Activated naive CD8-positive, alpha-beta T cell treated with anti-CD3 and anti-CD28 coated beads, Interleukin-2, amount 50 U/mL, for 24 hours (primary cell): ENCODE data around the gene MYRFL.

Source experiments
- ATAC-seq: fragments of 150-1000 bp; cut with Tn5 transposase; one replicate; pipeline ENCODE4 v1.10.0; 2021
- DNase-seq: peaks from one replicate; pipeline ENCODE4 v3.0.0; 2021
- H3K27ac Mint-ChIP-seq: one replicate; pipeline ENCODE4 v1.8.0; 2021; ENCODE audit warnings: mild to moderate bottlenecking, mixed read lengths
- H3K27me3 Mint-ChIP-seq: one replicate; pipeline ENCODE4 v1.8.0; 2021; ENCODE audit warnings: mixed read lengths
- H3K36me3 Mint-ChIP-seq: one replicate; pipeline ENCODE4 v1.8.0; 2021; ENCODE audit warnings: low read depth, mixed read lengths
- H3K4me1 Mint-ChIP-seq: one replicate; pipeline ENCODE4 v1.8.0; 2021; ENCODE audit warnings: mixed read lengths
- H3K4me3 Mint-ChIP-seq: one replicate; pipeline ENCODE4 v1.8.0; 2021; ENCODE audit warnings: mild to moderate bottlenecking, moderate library complexity, mixed read lengths
- H3K9me3 Mint-ChIP-seq: one replicate; pipeline ENCODE4 v1.8.0; 2021; ENCODE audit warnings: mixed read lengths

MYRFL gene

DNA sequence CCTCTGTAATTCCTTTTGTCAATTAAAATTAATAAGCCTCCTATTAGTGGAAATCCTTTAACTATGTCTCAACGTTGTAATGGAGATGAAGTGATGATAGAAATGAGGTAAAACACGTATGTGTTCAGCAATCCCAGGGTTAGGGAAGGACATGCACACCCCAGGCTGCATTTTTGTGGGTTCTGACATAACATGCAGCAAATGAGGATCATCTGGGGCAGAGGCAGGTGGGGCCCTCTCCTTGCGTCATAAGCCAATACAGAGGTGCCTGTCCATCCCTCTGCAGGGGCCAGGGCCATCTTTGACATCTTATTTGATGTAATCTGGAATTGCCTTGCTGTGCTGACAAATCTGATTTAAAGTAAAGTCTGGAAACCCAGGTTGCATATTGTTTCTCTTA is 73.2 kb downstream of the MYRFL start:
- Mint-ChIP-seq H3K9me3 (no peaks in the 10 kb centered on the region), H3K36me3 (no peaks in the 10 kb centered on the region), H3K27me3 (no peaks in the 10 kb centered on the region), H3K4me1 (peaks cover 2% of the 10 kb centered on the region), H3K27ac (no peak overlapping the region), H3K4me3 (no peak overlapping the region)
- no peak for ATAC-seq
- no peak for DNase-seq

DNA sequence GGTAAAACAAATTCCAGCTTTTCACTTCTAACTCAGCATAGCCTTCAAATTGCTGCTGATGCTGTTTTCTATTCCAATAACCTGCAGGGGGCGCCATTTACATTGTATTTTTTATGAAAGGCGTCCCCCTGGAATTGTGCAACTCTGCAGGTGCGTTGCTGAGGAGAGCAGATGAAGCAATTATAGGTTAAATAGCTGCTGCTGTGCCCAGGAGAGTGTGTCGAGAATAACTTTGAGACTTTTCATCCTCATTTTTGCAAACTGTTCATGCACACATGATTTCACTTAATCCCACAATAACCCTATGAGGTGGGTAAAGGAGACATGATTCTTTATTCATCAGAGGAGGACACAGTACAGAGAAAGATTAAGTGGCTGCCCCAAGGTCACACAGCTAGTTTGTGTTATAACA is 75.7 kb downstream of the MYRFL start:
- Mint-ChIP-seq H3K27me3 (no peaks in the 10 kb centered on the region), H3K4me3 (no peak overlapping the region), H3K36me3 (no peaks in the 10 kb centered on the region), H3K4me1 (no peaks in the 10 kb centered on the region), H3K9me3 (no peaks in the 10 kb centered on the region), H3K27ac (no peak overlapping the region)
- DNase-seq: peak; percentile 67
- ATAC-seq: no peak

DNA sequence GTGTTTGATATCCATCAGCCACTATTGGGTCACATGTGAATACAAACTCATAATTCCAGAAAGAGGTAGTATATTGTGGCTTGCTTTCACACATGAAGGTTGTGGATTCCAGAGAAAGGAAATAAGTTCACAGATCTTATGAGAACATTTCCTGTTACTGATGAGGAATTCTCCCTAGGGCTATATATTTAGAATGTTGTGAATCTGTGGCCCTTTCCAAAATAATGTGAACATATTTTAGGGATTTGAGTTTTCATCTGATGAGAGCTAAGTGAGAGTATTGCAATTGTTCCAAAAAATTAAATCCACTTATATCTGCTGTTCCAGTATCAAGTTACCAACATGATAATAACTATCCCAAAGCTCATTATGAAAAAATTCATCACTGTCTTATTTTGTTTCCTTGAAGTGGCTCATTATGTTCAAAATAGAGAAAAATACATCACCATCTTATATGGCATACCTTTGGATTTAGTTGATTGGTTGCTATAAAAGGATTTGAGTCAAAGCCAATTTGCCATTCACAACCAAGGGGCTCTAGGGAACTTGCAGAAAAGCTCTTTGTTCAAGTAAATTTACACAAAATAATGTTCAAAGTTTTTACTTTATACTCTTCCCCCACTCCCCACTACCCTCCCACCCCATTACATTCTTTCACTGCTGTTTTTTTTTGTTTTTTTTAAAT is 76.3 kb downstream of the MYRFL start:
- Mint-ChIP-seq H3K27me3 (no peaks in the 10 kb centered on the region), H3K4me3 (no peak overlapping the region), H3K9me3 (no peaks in the 10 kb centered on the region), H3K36me3 (no peaks in the 10 kb centered on the region), H3K4me1 (no peaks in the 10 kb centered on the region), H3K27ac (no peak overlapping the region)
- ATAC-seq (no peak), DNase-seq (no peak)

DNA sequence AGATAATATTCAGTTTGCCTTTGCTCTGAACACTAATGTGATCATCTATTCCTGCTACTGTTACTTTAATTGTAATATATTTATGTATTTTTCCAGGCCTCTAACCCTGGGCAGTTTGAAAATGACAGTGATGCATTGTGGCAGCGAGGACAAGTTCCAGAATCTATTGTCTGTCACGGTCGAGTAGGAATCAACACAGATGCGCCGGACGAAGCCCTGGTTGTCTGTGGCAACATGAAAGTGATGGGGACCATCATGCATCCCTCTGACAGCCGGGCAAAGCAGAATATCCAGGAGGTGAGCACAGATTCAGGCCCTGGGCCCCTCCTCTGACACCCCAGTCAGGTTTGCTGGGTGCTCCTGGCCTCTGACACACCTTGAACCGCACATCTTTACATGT is 78.5 kb downstream of the MYRFL start:
- Mint-ChIP-seq H3K4me3 (no peak overlapping the region), H3K36me3 (no peaks in the 10 kb centered on the region), H3K27ac (no peak overlapping the region), H3K4me1 (no peaks in the 10 kb centered on the region), H3K27me3 (no peaks in the 10 kb centered on the region), H3K9me3 (no peaks in the 10 kb centered on the region)
- ATAC-seq: no peak
- DNase-seq: no peak

DNA sequence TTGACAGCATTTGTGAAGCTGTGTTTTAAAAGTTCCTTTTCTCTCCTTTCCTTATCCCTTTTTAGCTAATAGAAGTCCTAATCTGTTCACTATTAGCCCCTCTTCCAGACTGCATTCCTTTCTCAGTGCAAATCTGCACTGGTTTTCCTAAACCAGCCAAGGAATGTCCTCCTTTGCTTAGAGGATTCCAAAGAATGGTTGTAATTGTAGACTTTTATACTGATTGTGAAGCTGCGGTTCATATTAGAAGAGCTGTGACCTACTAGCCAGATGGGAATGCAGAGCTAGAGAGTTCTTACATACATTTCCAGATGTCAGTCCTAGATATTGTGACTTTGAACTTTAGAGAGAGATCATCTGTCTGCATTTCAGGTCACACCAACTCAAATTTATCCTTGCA is 79.8 kb downstream of the MYRFL start:
- Mint-ChIP-seq H3K9me3 (no peaks in the 10 kb centered on the region), H3K4me3 (no peak overlapping the region), H3K36me3 (no peaks in the 10 kb centered on the region), H3K4me1 (no peaks in the 10 kb centered on the region), H3K27ac (no peak overlapping the region), H3K27me3 (no peaks in the 10 kb centered on the region)
- no peak for ATAC-seq
- DNase-seq: no peak

DNA sequence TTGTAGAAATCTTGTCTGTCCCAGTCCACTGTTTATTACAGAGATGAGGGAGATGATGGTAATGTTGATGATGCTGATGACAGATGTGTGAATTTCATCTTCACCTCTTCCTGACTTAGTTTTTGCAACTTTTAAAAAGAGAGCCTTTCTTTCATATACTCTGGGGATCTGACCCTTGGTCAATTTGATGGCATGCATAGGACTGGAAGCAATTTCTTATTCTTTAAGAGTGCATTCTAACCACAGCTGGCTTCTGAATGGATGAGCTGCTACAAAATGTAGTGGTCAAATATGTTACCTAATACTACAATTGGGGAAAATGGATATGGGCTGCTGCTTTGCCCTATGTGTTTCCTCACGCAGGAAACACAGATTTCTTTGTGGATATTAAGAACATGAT is 80.8 kb downstream of the MYRFL start:
- H3K4me1 Mint-ChIP-seq: no peaks in the 10 kb centered on the region
- H3K27ac Mint-ChIP-seq: no peak overlapping the region
- ATAC-seq: no peak

DNA sequence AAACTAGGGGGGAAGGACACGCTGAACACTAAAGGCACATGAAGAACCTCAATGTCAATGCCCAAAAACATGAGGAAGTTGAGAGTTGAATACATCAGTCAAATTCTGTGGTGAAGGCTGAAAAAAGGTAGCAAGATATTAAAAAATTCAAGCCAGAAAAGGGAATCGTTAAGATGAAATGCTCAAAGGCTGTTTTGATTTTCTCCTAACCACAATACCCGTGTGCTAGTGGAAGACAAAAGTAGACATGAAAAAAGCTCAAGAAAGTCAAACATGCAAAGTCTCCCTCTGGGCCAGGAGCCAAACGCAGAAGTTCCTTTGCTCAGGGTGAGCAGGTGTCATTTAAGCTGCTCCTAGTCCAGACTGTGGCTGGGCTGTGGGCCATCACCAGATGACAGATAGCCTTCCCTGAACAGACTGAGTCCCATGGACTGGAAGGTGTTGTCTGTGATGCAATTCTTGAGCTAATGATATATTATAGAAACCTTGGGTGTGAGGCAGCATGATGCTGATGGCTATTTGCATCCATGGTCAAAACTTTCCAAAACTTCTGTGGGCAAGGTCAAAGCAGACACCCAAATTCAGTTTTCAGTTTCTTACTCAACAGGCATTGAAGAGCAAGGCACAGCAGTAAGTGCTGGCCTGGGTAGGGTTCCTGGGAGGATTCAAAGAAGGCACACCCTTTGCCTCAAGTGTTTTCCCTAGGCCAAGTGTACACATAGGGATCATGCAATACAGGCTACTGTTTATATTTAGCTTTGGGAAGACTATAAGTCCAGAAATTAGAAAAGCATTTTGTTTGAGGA is 81.6 kb downstream of the MYRFL start:
- no peaks in the 10 kb centered on the region for H3K36me3 Mint-ChIP-seq
- DNase-seq (no peak), ATAC-seq (no peak)
- no peak overlapping the region for H3K27ac Mint-ChIP-seq
- no peaks in the 10 kb centered on the region for H3K27me3 Mint-ChIP-seq
- H3K4me1 Mint-ChIP-seq: no peaks in the 10 kb centered on the region
- H3K9me3 Mint-ChIP-seq: no peaks in the 10 kb centered on the region
- H3K4me3 Mint-ChIP-seq: no peak overlapping the region

More for the DNA sequence above, 80.8 kb downstream of the MYRFL start:
- Mint-ChIP-seq H3K36me3 (no peaks in the 10 kb centered on the region), H3K9me3 (no peaks in the 10 kb centered on the region), H3K4me3 (no peak overlapping the region), H3K27me3 (no peaks in the 10 kb centered on the region)
- DNase-seq: no peak

DNA sequence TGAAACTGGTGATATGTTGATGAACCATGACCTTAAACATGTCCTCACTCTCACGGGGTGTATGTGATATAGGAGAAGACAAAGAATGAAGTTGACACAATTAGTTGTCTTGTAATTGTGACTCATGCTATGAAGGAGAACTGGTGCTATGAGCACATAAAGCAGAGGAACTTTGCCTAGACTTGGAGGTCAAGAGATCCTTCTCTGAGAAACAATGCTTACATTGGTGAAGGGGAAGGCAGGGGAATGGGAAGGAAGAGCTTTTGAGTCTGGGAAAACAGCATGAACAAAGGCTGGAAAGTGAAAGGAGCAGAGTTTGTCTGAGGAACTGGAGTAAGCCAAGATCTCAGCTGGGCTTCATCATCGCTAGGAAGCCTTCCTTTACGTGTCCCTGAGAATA is 83.2 kb downstream of the MYRFL start:
- Mint-ChIP-seq H3K4me3 (no peak overlapping the region), H3K4me1 (no peaks in the 10 kb centered on the region), H3K36me3 (no peaks in the 10 kb centered on the region), H3K27ac (no peak overlapping the region), H3K27me3 (no peaks in the 10 kb centered on the region), H3K9me3 (no peaks in the 10 kb centered on the region)
- no peak for ATAC-seq
- no peak for DNase-seq

DNA sequence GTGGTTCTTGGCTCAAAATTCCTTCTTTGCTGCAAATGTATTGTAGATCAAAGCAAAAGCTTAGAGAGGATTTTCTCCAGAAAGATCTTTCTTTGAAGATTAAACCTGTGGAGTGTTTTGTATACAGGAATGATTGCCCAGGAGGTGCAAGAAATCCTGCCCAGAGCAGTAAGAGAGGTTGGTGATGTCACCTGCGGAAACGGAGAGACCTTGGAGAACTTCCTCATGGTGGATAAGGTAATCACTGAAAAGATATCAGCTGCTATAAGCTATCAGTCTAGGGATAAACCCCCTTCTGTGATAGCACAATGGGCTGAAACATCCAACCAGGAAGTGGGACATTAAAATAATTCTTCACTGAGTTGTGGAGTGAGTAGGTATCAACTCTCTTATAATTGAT is 85.7 kb downstream of the MYRFL start:
- DNase-seq (no peak), ATAC-seq (no peak)
- H3K27ac Mint-ChIP-seq: no peak overlapping the region
- H3K27me3 Mint-ChIP-seq: no peaks in the 10 kb centered on the region
- no peaks in the 10 kb centered on the region for H3K9me3 Mint-ChIP-seq
- H3K4me1 Mint-ChIP-seq: peaks cover 3% of the 10 kb centered on the region
- no peak overlapping the region for H3K4me3 Mint-ChIP-seq
- no peaks in the 10 kb centered on the region for H3K36me3 Mint-ChIP-seq

DNA sequence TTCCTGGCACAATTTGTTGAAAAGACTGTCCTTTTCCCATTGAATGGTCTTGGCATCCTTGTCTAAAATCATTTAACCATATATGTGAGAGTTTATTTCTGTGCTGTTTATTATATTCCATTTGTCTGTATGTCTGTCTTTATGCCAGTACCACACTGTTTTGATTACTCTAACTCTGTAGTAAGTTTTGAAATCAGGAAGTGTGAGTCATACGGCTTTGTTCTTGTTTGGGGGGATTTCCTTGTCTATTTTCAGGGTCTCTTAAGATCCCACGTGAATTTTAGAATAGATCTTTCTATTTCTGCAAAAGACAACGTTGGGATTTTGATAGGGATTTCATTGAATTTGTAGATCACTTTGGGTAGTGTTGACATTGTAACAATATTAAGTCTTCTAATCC is 88.5 kb downstream of the MYRFL start:
- DNase-seq: no peak
- Mint-ChIP-seq H3K27ac (no peak overlapping the region), H3K4me1 (peaks cover 3% of the 10 kb centered on the region), H3K27me3 (no peaks in the 10 kb centered on the region), H3K4me3 (no peak overlapping the region), H3K9me3 (no peaks in the 10 kb centered on the region), H3K36me3 (no peaks in the 10 kb centered on the region)
- no peak for ATAC-seq

DNA sequence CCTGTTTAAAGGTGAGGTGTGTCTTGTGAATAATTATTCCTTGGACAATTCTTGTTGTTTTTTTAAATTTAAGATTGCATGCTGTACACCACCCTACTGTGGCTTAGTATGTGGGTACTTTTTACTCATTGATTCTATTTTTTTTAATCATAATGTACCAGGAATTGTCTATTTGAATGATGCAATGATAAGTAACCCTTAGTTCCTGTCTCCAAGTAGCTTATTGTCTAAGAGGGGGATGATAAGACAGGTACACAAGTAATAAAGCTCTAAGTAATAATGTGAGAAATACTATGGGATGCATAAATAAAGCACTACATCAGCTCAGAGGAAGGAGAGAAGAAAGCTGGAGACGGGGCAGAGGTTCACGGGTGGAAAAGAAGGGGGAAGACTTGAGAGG is 90.9 kb downstream of the MYRFL start:
- Mint-ChIP-seq H3K9me3 (no peaks in the 10 kb centered on the region), H3K27ac (no peak overlapping the region), H3K4me3 (no peak overlapping the region), H3K36me3 (no peaks in the 10 kb centered on the region), H3K27me3 (no peaks in the 10 kb centered on the region), H3K4me1 (peaks cover 3% of the 10 kb centered on the region)
- ATAC-seq: no peak
- DNase-seq: no peak

DNA sequence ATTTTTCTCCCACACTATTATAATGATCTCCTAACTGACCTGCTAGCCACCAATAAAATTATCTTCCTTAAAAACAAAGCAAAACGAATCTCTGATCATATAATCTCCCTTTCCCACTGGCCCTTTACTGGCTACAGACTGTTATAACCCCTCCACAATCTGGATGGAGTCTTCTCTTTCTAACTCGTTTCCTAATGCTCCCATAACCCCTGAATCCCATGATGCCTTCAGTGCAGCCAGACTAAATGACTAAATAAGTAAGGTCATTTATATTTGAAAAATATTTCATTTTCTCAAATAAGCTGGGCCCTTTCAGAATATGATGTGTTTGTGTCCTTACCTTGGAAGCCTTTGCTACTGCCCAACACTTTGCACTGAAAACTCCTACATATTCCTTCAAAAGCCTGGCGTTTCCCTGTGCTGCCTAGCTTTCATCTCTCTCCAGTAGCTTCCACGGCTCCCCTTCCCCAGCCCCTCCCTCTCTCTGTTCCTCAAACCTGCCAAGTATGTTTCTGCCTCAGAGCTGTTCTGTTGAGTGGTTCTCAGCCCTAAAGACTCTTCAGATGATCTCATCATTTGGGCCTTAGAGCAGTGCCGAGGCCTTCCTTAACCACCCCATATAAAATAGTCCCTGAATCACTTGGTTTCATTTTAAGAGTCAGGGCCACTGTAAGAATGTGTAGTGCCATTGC is 91.7 kb downstream of the MYRFL start:
- Mint-ChIP-seq H3K27ac (no peak overlapping the region), H3K27me3 (no peaks in the 10 kb centered on the region), H3K4me3 (no peak overlapping the region), H3K9me3 (no peaks in the 10 kb centered on the region), H3K36me3 (no peaks in the 10 kb centered on the region), H3K4me1 (peaks cover 3% of the 10 kb centered on the region)
- ATAC-seq: no peak
- DNase-seq: no peak

DNA sequence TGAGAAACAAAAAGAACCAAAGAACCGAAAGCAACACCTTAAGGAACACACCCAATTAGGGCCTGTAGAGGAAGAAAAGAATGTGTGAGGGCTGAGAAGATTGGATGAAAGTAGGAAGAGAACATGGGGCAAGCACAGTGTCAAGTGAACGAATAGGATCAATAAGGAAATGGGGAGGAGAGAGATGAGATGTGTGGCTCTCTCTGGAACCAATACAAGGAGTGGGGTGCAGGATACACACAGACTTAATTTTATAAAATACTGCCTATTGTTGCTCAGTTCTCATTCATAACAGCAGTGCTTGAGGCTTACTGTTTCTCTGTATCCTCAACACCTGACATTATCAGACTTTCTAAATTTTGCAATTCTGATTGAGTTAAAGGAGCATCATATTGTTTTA is 93.3 kb downstream of the MYRFL start:
- no peaks in the 10 kb centered on the region for H3K9me3 Mint-ChIP-seq
- no peak for DNase-seq
- ATAC-seq: no peak

DNA sequence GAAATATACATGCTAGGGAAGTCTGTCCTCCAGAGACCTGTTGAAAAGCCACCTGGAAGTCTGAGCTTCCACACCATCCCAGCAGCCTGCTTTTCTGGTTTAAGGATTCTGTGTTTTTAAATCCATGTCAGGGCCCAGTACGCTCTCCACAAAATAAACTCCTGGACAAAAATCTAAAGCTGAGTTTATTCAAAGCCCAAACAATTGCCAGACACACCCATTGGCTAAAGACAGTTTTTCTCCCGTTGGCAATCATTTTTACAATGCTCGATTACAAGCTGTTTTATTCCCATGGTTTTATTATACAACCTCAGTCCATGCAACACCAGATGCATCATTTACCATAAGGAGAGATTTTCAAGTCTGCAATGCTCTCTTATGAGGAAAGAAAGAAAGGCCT is 94.5 kb downstream of the MYRFL start:
- Mint-ChIP-seq H3K27me3 (peaks cover 2% of the 10 kb centered on the region), H3K9me3 (no peaks in the 10 kb centered on the region), H3K4me1 (no peaks in the 10 kb centered on the region), H3K27ac (no peak overlapping the region), H3K36me3 (no peaks in the 10 kb centered on the region), H3K4me3 (no peak overlapping the region)
- ATAC-seq (no peak), DNase-seq (no peak)

More for the DNA sequence above, 93.3 kb downstream of the MYRFL start:
- Mint-ChIP-seq H3K27ac (no peak overlapping the region), H3K36me3 (no peaks in the 10 kb centered on the region), H3K27me3 (no peaks in the 10 kb centered on the region), H3K4me3 (no peak overlapping the region), H3K4me1 (peaks cover 3% of the 10 kb centered on the region)

DNA sequence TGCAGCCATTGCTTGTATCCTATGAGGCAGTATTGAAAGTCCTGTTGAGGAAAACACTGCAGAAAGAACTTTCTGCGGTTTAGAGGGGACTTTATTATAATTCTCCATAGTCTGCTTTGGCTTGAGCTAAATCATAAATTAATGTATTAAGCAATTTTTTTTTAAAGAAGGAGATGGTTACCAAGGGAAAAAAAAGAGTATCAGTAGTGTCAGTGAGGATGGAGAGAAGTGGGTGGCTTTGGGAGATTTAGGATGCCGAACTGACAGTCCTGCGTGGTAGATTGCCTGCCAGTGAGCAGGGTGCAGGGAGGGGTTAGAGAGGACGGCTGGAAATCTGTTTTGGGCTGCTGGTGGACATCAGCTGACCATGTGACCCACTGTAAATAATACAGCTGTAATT is 96.8 kb downstream of the MYRFL start:
- H3K36me3 Mint-ChIP-seq: no peaks in the 10 kb centered on the region
- no peak overlapping the region for H3K4me3 Mint-ChIP-seq
- H3K27me3 Mint-ChIP-seq: peaks cover 2% of the 10 kb centered on the region
- no peaks in the 10 kb centered on the region for H3K9me3 Mint-ChIP-seq
- ATAC-seq (no peak), DNase-seq (no peak)
- H3K27ac Mint-ChIP-seq: no peak overlapping the region
- no peaks in the 10 kb centered on the region for H3K4me1 Mint-ChIP-seq
